GM19099 (cell line): Measurements from ENCODE around the gene FNIP1.

Experiments
- POLR2A ChIP-seq: IDR thresholded peaks from 3 replicates; pipeline ENCODE4 v1.6.1; 2011; ENCODE audit warnings: low read depth; ENCODE audit not compliant: insufficient read length; ENCODE audit errors: extremely low read depth

Gene FNIP1

GRCh38 chr5:131796793-131797693 is at the start of gene FNIP1:
FNIP1 (minus strand) TSS chr5:131797017; CDS start chr5:131796921, 96 bp downstream.
- TF ChIP-seq POLR2A: peak; percentile 87

GRCh38 chr5:131846536-131846935 is 49.7 kb upstream of the FNIP1 start:
- TF ChIP-seq POLR2A: no peak

GRCh38 chr5:131845828-131846227 is 49.0 kb upstream of the FNIP1 start:
- TF ChIP-seq POLR2A: no peak

GRCh38 chr5:131825404-131826013 is 28.7 kb upstream of the FNIP1 start:
- no peak for TF ChIP-seq POLR2A

GRCh38 chr5:131824631-131825030 is 27.8 kb upstream of the FNIP1 start:
- TF ChIP-seq POLR2A: no peak

GRCh38 chr5:131821221-131821620 is 24.4 kb upstream of the FNIP1 start:
- no peak for TF ChIP-seq POLR2A

GRCh38 chr5:131818001-131818724 is 21.3 kb upstream of the FNIP1 start:
- no peak for TF ChIP-seq POLR2A

GRCh38 chr5:131814990-131815389 is 18.2 kb upstream of the FNIP1 start:
- TF ChIP-seq POLR2A: no peak

- TF ChIP-seq POLR2A: no peak
Observed at GRCh38 chr5:131812371-131813160, 15.7 kb upstream of the FNIP1 start.

GRCh38 chr5:131810510-131811249 is 13.9 kb upstream of the FNIP1 start:
- TF ChIP-seq POLR2A: no peak

- no peak for TF ChIP-seq POLR2A
Observed at GRCh38 chr5:131795879-131796792, 681 bp downstream of the FNIP1 start.

- TF ChIP-seq POLR2A: no peak
Observed at GRCh38 chr5:131795228-131795627, 1.6 kb downstream of the FNIP1 start.

GRCh38 chr5:131794586-131794985 is 2.2 kb downstream of the FNIP1 start:
- no peak for TF ChIP-seq POLR2A
